ENCODE results near the gene GPR18.

GPR18 gene, protein sequence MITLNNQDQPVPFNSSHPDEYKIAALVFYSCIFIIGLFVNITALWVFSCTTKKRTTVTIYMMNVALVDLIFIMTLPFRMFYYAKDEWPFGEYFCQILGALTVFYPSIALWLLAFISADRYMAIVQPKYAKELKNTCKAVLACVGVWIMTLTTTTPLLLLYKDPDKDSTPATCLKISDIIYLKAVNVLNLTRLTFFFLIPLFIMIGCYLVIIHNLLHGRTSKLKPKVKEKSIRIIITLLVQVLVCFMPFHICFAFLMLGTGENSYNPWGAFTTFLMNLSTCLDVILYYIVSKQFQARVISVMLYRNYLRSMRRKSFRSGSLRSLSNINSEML

DNA sequence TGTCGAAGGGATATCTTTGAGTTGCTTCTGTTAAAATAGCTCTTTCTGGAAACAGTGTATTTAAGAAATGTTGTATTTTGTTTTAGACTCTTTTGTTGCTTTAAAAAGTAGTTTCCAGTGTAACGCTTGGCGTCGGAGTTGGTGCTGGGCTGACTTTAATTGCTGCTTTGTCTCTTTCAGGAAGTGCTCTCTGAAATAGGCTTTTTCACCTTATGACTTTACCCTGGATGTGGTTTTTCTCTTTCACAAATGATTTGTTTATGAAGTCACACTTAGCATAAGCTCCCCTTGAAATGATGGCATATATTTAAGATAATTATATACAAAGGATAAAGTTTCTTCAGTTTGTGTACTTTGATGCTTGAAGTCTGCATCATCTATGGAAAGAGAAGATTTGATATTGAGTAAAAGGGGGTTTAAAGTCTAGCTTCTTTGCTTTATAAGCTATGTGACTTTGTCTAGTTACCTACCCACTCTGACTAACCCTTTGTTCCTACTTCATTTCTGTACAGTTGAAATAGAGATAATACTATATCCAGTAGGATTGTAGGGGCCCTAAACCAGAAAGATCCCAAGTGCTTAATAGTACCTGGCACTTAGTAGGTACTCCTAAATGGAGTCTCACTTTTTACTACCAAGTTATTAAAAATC, at the start of gene GPR18:
Gene GPR18, minus strand, starts transcription at position 170 of the 651 bp plus-strand sequence. CDS start 2,507 bp downstream, outside the sequence.
- Histone ChIP-seq H3K4me1 (ENCODE audit: control insufficient read depth in 2 of 2, insufficient read depth in 2 of 2, low read length in 2 of 2) (peaks cover 0 to 13% of the 10 kb centered on the region in 2 donors), H3K9me3 (ENCODE audit: control insufficient read depth in 2 of 2, low read length in 2 of 2) (no peaks in the 10 kb centered on the region), H3K9ac (ENCODE audit: low read depth in 1 of 2, low read length in 2 of 2) (peak within 1 kb of the TSS in 1 of 2 donors; percentile 38), H3K27ac (ENCODE audit: low read depth in 2 of 2, low read length in 2 of 2) (peak within 1 kb of the TSS in 1 of 2 donors; percentile 44), H3K36me3 (ENCODE audit: control insufficient read depth in 2 of 2, insufficient read depth in 2 of 2, low read length in 2 of 2) (peaks cover 2 to 17% of the 10 kb centered on the region in 2 donors), H3K27me3 (ENCODE audit: control insufficient read depth in 2 of 2, insufficient read depth in 2 of 2, low read length in 2 of 2) (no peaks in the 10 kb centered on the region), H3K4me3 (ENCODE audit: low read length in 2 of 2) (peak within 1 kb of the TSS in 1 of 2 donors; percentile 63)

DNA sequence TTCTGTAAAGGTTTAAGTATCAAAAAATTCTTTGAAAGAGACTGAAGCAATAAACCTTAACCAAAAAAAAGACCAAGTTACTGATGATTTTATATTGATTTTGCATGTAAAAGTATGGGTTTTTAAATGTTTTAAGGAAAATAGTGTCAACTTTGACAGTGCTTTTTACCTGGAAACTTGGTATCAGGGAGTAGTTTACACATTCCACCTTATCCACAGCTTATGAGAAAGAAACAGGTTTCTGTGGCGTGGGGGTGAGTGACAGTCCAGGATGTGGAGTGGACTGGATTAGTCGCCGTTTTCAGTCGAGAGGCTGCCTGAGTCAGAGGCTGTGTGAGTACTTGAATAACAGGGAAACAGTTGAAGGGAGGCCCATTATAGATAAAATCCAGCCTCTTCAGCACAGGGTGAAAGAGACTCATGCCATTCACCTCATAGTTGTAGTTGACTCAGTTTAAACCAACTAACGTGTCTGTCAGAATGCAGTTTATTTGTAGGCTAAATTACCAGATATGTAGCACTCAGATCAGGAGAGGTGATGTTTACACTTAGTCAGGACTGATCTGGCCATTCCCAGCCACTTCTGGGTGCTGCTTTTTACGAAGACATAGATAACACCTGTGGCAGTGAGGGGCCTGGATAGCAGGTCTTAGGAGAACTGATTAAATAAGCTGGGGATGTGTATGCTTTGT, 49.6 kb upstream of the GPR18 start:
- H3K4me1 ChIP-seq (ENCODE audit: control insufficient read depth in 2 of 2, insufficient read depth in 2 of 2, low read length in 2 of 2): peaks cover 0 to 7% of the 10 kb centered on the region in 2 donors
- peaks cover 5 to 7% of the 10 kb centered on the region in 2 donors for H3K36me3 ChIP-seq (ENCODE audit: control insufficient read depth in 2 of 2, insufficient read depth in 2 of 2, low read length in 2 of 2)
- H3K27ac ChIP-seq (ENCODE audit: low read depth in 2 of 2, low read length in 2 of 2): peak overlapping the region; percentile 39 to 68
- H3K9me3 ChIP-seq (ENCODE audit: control insufficient read depth in 2 of 2, low read length in 2 of 2): no peaks in the 10 kb centered on the region
- H3K9ac ChIP-seq (ENCODE audit: low read depth in 1 of 2, low read length in 2 of 2): peak overlapping the region in 1 of 2 donors; percentile 38
- H3K27me3 ChIP-seq (ENCODE audit: control insufficient read depth in 2 of 2, insufficient read depth in 2 of 2, low read length in 2 of 2): no peaks in the 10 kb centered on the region
- peak overlapping the region in 1 of 2 donors; percentile 35 for H3K4me3 ChIP-seq (ENCODE audit: low read length in 2 of 2)

DNA sequence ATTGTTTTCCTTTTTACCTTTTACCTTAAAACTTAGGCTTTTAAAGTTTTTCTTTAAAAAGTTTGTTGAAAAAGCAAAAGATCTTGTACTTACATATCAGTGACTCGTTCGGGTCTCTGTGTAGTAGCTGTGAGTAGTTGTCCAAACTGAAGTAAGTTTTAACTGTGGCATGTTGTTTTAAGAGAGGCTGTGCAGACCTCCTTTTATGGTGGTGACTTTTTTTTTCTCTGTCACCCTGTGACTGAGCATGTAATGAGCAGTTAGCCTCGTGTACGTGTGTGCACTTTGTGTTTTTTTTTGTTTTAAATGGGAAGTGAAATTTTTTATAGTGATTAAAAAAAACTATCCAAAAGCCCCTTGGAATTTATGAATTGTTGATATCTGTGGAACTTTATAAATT, 49.1 kb upstream of the GPR18 start, which contains the start of gene GPR183:
Gene GPR183, minus strand, starts transcription at position 153 of the 400 bp plus-strand sequence. CDS start 11,254 bp downstream, outside the sequence.
- peaks cover 5 to 7% of the 10 kb centered on the region in 2 donors for H3K36me3 ChIP-seq (ENCODE audit: control insufficient read depth in 2 of 2, insufficient read depth in 2 of 2, low read length in 2 of 2)
- H3K4me3 ChIP-seq (ENCODE audit: low read length in 2 of 2): peak within 1 kb of the TSS; percentile 52 to 62
- H3K27ac ChIP-seq (ENCODE audit: low read depth in 2 of 2, low read length in 2 of 2): peak within 1 kb of the TSS; percentile 68 to 76
- H3K9ac ChIP-seq (ENCODE audit: low read depth in 1 of 2, low read length in 2 of 2): peak within 1 kb of the TSS; percentile 46 to 53
- H3K9me3 ChIP-seq (ENCODE audit: control insufficient read depth in 2 of 2, low read length in 2 of 2): no peaks in the 10 kb centered on the region
- H3K27me3 ChIP-seq (ENCODE audit: control insufficient read depth in 2 of 2, insufficient read depth in 2 of 2, low read length in 2 of 2): no peaks in the 10 kb centered on the region
- peaks cover 0 to 8% of the 10 kb centered on the region in 2 donors for H3K4me1 ChIP-seq (ENCODE audit: control insufficient read depth in 2 of 2, insufficient read depth in 2 of 2, low read length in 2 of 2)

DNA sequence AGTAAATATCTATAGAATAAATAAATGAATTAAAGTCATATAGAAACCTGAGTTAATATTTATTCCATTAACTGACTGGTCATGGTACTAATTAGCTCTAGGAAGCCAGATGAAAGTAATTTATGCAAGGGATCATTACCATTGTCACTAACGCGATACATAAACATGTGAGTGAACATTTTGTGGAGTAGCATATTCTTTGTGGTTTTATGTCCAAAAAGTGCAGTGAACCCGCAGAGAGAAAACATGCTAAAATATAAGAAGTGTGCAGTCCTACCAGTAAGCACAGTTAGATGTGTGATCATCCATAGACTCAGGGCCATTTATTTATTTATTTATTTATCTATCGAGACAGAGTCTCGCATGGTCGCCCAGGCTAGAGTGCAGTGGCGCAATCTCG, 47.4 kb upstream of the GPR18 start:
- Histone ChIP-seq H3K4me3 (ENCODE audit: low read length in 2 of 2) (peak overlapping the region; percentile 52 to 62), H3K4me1 (ENCODE audit: control insufficient read depth in 2 of 2, insufficient read depth in 2 of 2, low read length in 2 of 2) (peaks cover 0 to 8% of the 10 kb centered on the region in 2 donors), H3K27ac (ENCODE audit: low read depth in 2 of 2, low read length in 2 of 2) (peak overlapping the region; percentile 76 to 77), H3K36me3 (ENCODE audit: control insufficient read depth in 2 of 2, insufficient read depth in 2 of 2, low read length in 2 of 2) (peaks cover 5 to 7% of the 10 kb centered on the region in 2 donors), H3K9me3 (ENCODE audit: control insufficient read depth in 2 of 2, low read length in 2 of 2) (no peaks in the 10 kb centered on the region), H3K9ac (ENCODE audit: low read depth in 1 of 2, low read length in 2 of 2) (peak overlapping the region; percentile 19 to 46), H3K27me3 (ENCODE audit: control insufficient read depth in 2 of 2, insufficient read depth in 2 of 2, low read length in 2 of 2) (no peaks in the 10 kb centered on the region)

DNA sequence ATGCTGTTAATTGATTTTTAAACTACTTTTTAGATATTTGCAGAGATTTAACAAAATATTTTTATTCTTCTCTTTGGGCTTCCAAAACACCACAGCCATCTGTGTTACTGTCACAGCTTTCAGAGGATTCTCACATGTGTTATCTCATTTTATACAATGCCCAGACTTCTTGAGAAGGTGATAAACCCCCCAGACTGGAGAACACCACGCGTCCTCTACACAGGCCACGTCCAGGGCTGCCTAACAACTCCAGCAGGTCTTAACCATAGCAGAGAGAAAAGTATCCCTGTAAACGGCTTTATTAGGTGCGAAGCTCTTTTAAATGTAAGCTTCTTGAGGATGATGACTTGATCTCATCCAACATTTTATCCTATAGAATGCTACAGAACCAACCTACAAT, 47.0 kb upstream of the GPR18 start:
- peak overlapping the region in 1 of 2 donors; percentile 62 for H3K4me3 ChIP-seq (ENCODE audit: low read length in 2 of 2)
- peak overlapping the region; percentile 76 to 77 for H3K27ac ChIP-seq (ENCODE audit: low read depth in 2 of 2, low read length in 2 of 2)
- H3K9ac ChIP-seq (ENCODE audit: low read depth in 1 of 2, low read length in 2 of 2): peak overlapping the region; percentile 46 to 66
- H3K36me3 ChIP-seq (ENCODE audit: control insufficient read depth in 2 of 2, insufficient read depth in 2 of 2, low read length in 2 of 2): peaks cover 5 to 7% of the 10 kb centered on the region in 2 donors
- no peaks in the 10 kb centered on the region for H3K9me3 ChIP-seq (ENCODE audit: control insufficient read depth in 2 of 2, low read length in 2 of 2)
- peaks cover 0 to 8% of the 10 kb centered on the region in 2 donors for H3K4me1 ChIP-seq (ENCODE audit: control insufficient read depth in 2 of 2, insufficient read depth in 2 of 2, low read length in 2 of 2)
- no peaks in the 10 kb centered on the region for H3K27me3 ChIP-seq (ENCODE audit: control insufficient read depth in 2 of 2, insufficient read depth in 2 of 2, low read length in 2 of 2)

DNA sequence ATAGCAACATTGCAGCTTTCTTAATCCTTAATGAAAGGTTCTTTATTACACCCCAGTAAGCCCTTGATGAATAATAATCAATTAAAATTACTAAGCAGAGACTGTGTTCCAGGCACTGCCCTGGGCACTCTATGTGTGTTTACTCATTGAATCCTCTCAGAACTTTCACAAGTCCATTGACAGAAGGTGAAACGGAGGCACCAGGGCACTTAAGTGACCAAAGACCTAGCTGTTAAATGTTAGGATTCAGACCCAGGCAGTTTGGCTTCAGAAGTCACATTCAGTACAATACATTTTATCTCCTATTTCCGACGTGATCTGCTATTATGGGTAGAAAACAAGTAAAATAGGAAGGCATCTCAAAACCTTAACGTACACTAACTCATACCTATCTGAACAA, 46.4 kb upstream of the GPR18 start:
- H3K9me3 ChIP-seq (ENCODE audit: control insufficient read depth in 2 of 2, low read length in 2 of 2): no peaks in the 10 kb centered on the region
- H3K4me1 ChIP-seq (ENCODE audit: control insufficient read depth in 2 of 2, insufficient read depth in 2 of 2, low read length in 2 of 2): peaks cover 0 to 13% of the 10 kb centered on the region in 2 donors
- H3K4me3 ChIP-seq (ENCODE audit: low read length in 2 of 2): peak overlapping the region; percentile 38 to 62
- no peaks in the 10 kb centered on the region for H3K27me3 ChIP-seq (ENCODE audit: control insufficient read depth in 2 of 2, insufficient read depth in 2 of 2, low read length in 2 of 2)
- H3K36me3 ChIP-seq (ENCODE audit: control insufficient read depth in 2 of 2, insufficient read depth in 2 of 2, low read length in 2 of 2): peaks cover 5 to 7% of the 10 kb centered on the region in 2 donors
- peak overlapping the region; percentile 46 to 66 for H3K9ac ChIP-seq (ENCODE audit: low read depth in 1 of 2, low read length in 2 of 2)
- peak overlapping the region; percentile 76 to 77 for H3K27ac ChIP-seq (ENCODE audit: low read depth in 2 of 2, low read length in 2 of 2)

DNA sequence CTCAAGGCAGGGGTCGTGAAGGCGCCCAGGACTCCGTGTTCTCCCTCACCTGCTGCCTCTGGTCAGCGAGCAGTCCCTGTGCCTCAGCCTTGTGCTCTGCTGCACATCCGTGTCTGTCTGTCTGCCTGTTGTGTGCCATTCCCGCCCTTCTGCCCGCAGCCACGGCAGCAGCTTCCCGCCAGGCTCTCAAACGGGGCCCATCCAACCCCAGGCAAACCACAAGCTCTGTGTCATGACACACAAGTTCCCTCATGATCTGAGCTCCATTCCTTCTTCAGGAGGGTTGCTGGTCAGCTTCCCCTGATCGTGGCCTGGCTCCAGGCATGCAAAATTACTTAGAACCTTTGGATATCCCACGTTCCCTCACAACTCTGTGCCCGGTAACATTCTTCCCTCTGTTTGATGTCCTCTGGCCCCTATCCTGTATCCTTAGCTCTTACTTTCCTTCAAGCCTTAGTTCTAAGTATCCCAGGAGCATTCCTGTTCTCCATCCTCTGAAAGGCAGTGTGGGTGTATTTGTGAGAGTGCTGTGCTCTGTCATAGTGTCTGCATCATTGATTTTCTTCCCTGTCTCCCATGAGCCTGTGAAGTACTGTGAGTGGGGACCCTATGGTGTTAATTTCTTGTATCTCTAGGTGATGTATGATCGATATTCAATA, 45.8 kb upstream of the GPR18 start:
- H3K4me3 ChIP-seq (ENCODE audit: low read length in 2 of 2): peak overlapping the region; percentile 30 to 62
- peaks cover 5 to 7% of the 10 kb centered on the region in 2 donors for H3K36me3 ChIP-seq (ENCODE audit: control insufficient read depth in 2 of 2, insufficient read depth in 2 of 2, low read length in 2 of 2)
- H3K4me1 ChIP-seq (ENCODE audit: control insufficient read depth in 2 of 2, insufficient read depth in 2 of 2, low read length in 2 of 2): peaks cover 0 to 13% of the 10 kb centered on the region in 2 donors
- no peaks in the 10 kb centered on the region for H3K9me3 ChIP-seq (ENCODE audit: control insufficient read depth in 2 of 2, low read length in 2 of 2)
- H3K27me3 ChIP-seq (ENCODE audit: control insufficient read depth in 2 of 2, insufficient read depth in 2 of 2, low read length in 2 of 2): no peaks in the 10 kb centered on the region
- peak overlapping the region; percentile 46 to 66 for H3K9ac ChIP-seq (ENCODE audit: low read depth in 1 of 2, low read length in 2 of 2)
- peak overlapping the region; percentile 76 to 77 for H3K27ac ChIP-seq (ENCODE audit: low read depth in 2 of 2, low read length in 2 of 2)

DNA sequence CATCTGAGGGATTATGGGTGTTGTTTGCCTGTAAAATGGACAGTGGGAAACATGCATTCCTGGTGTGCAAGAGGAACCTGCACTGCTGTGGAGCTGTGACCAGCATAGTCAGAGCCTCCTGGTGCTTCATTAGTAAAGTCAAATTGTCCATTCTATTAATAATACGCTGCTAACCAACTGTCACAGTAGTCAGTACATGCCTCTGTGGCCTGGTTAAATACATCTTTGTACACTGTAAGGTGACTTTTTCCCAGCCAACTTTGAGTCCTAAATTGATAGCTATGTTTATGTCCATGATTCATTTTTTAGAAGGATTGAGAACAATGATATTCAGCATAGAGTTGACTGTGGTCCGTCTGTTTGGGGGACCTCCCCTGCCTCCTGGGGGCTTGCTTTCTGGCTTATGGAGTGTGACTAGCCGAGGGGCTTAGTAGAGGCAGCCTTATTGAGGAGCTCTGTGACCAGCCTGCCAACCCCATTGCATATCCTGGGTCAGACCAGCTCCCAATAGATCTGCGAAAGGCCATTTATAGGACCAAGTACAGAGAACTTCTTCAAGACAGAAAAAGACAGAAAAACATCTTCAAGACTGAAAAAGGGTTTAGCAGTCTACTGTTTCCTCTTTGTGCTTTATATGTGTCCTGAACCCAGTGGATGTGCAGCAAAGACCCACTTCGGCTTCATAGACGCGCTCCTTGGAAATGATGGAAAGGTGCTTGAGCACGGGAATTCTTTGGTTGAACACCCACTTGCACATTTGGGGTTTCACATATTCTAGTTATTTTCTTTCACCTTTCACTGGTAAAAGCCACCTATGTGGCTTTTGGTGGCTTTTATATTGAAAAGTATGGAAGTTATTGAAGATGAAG, 44.7 kb upstream of the GPR18 start:
- Histone ChIP-seq H3K4me3 (ENCODE audit: low read length in 2 of 2) (peak overlapping the region in 1 of 2 donors; percentile 62), H3K9me3 (ENCODE audit: control insufficient read depth in 2 of 2, low read length in 2 of 2) (no peaks in the 10 kb centered on the region), H3K4me1 (ENCODE audit: control insufficient read depth in 2 of 2, insufficient read depth in 2 of 2, low read length in 2 of 2) (peaks cover 0 to 10% of the 10 kb centered on the region in 2 donors), H3K36me3 (ENCODE audit: control insufficient read depth in 2 of 2, insufficient read depth in 2 of 2, low read length in 2 of 2) (peaks cover 0 to 5% of the 10 kb centered on the region in 2 donors), H3K27ac (ENCODE audit: low read depth in 2 of 2, low read length in 2 of 2) (peak overlapping the region; percentile 30 to 77), H3K27me3 (ENCODE audit: control insufficient read depth in 2 of 2, insufficient read depth in 2 of 2, low read length in 2 of 2) (no peaks in the 10 kb centered on the region), H3K9ac (ENCODE audit: low read depth in 1 of 2, low read length in 2 of 2) (peak overlapping the region in 1 of 2 donors; percentile 66)

All from mucosa of rectum (tissue), 2 donors.